Measurements from ENCODE around the gene HK1. TPM values are rescaled to one million over a fixed set of nuclear protein-coding genes. Genes with fewer than 3 reads are reported as not detected.
"Not testable (repeated sequence)": the region's sequence is repeated elsewhere in the genome, so short reads cannot be mapped to it uniquely, and the experiment has no call there.

The HK1 gene
- polyA plus RNA-seq, 1 experiment = 47.5 TPM

GRCh38 chr10:69325637-69326523 is 47.6 kb downstream of the HK1 start:
- H3K27me3 ChIP-seq (ENCODE audit: control insufficient read depth, insufficient read depth, low read length); H3K4me3 ChIP-seq (ENCODE audit: low read depth, low read length); H3K36me3 ChIP-seq (ENCODE audit: control insufficient read depth, insufficient read depth, low read length); POLR2A ChIA-PET; DNase-seq (ENCODE audit: low read depth): not testable (repeated sequence)
- peak; percentile 22; the same call in 1 of the 2 replicates for TF ChIP-seq CTCF (IDR thresholded peaks at IDR 0.05; ENCODE audit: insufficient read depth, low read depth, low read length)
- CTCF ChIA-PET = interaction anchor here (0.7 to 1.6 kb wide), 4 partner anchors 47 to 103 kb away, joined by 3 to 9 read pairs (median 4); no protein-coding TSS in a partner anchor

GRCh38 chr10:69326692-69327091 is 48.4 kb downstream of the HK1 start:
- ChIA-PET POLR2A (no interaction called here), CTCF (interaction anchor here (1.1 to 1.6 kb wide), 4 partner anchors 48 to 88 kb away, joined by 3 to 9 read pairs (median 4); no protein-coding TSS in a partner anchor)
- DNase-seq (ENCODE audit: low read depth) = no peak
- H3K4me3 ChIP-seq (ENCODE audit: low read depth, low read length) = no peak overlapping the region
- H3K27me3 ChIP-seq (ENCODE audit: control insufficient read depth, insufficient read depth, low read length) = no peaks in the 10 kb centered on the region
- TF ChIP-seq CTCF (IDR thresholded peaks at IDR 0.05; ENCODE audit: insufficient read depth, low read depth, low read length) = no peak
- 0 out of 2 replicates have a peak, but pooled peaks cover 2% of the 10 kb centered on the region for H3K36me3 ChIP-seq (ENCODE audit: control insufficient read depth, insufficient read depth, low read length)

- no peak for TF ChIP-seq CTCF (IDR thresholded peaks at IDR 0.05; ENCODE audit: insufficient read depth, low read depth, low read length)
- Histone ChIP-seq H3K27me3 (ENCODE audit: control insufficient read depth, insufficient read depth, low read length) (no peaks in the 10 kb centered on the region), H3K36me3 (ENCODE audit: control insufficient read depth, insufficient read depth, low read length) (0 out of 2 replicates have a peak, but pooled peaks cover 2% of the 10 kb centered on the region), H3K4me3 (ENCODE audit: low read depth, low read length) (no peak overlapping the region)
- no peak for DNase-seq (ENCODE audit: low read depth)
- ChIA-PET POLR2A (interaction anchor here (0.6 kb wide), 1 partner anchor 12 kb away, joined by 3 read pairs; no protein-coding TSS in a partner anchor), CTCF (interaction anchor here (0.6 to 1.4 kb wide), 9 partner anchors 10 to 197 kb away, joined by 3 to 5 read pairs (median 3); no protein-coding TSS in a partner anchor)
These were observed 49.4 kb downstream of the HK1 start for GRCh38 chr10:69327463-69328379.

GRCh38 chr10:69328380-69328735 is 50.1 kb downstream of the HK1 start:
- no peak for DNase-seq (ENCODE audit: low read depth)
- Histone ChIP-seq H3K36me3 (ENCODE audit: control insufficient read depth, insufficient read depth, low read length) (0 out of 2 replicates have a peak, but pooled peaks cover 2% of the 10 kb centered on the region), H3K27me3 (ENCODE audit: control insufficient read depth, insufficient read depth, low read length) (no peaks in the 10 kb centered on the region), H3K4me3 (ENCODE audit: low read depth, low read length) (no peak overlapping the region)
- ChIA-PET CTCF (interaction anchor here (0.6 to 1.4 kb wide), 6 partner anchors 11 to 818 kb away, joined by 3 to 5 read pairs (median 3); partner anchors contain the start of gene TYSND1), POLR2A (no interaction called here)
- TF ChIP-seq CTCF (IDR thresholded peaks at IDR 0.05; ENCODE audit: insufficient read depth, low read depth, low read length) = no peak

GRCh38 chr10:69328888-69329287 is 50.6 kb downstream of the HK1 start:
- DNase-seq (ENCODE audit: low read depth); H3K27me3 ChIP-seq (ENCODE audit: control insufficient read depth, insufficient read depth, low read length); H3K36me3 ChIP-seq (ENCODE audit: control insufficient read depth, insufficient read depth, low read length); POLR2A ChIA-PET; H3K4me3 ChIP-seq (ENCODE audit: low read depth, low read length): not testable (repeated sequence)
- CTCF ChIA-PET = interaction anchor here (0.6 to 0.9 kb wide), 3 partner anchors 11 to 818 kb away, joined by 3 read pairs; partner anchors contain the start of gene TYSND1

Measured in BJ (cell line).